Suppressor macrophage (primary cell): Measurements from ENCODE around the gene APCDD1L.

Experiments used
- DNase-seq, 4 experiments: peaks; one replicate each; pipeline ENCODE4 v3.0.0-alpha.2; 2020 to 2022

The APCDD1L gene

GRCh38 chr20:58544891-58545290 is 29.7 kb upstream of the APCDD1L start:
- no peak for DNase-seq

- DNase-seq = no peak
Measured at GRCh38 chr20:58544286-58544685, 29.1 kb upstream of the APCDD1L start.

DNA sequence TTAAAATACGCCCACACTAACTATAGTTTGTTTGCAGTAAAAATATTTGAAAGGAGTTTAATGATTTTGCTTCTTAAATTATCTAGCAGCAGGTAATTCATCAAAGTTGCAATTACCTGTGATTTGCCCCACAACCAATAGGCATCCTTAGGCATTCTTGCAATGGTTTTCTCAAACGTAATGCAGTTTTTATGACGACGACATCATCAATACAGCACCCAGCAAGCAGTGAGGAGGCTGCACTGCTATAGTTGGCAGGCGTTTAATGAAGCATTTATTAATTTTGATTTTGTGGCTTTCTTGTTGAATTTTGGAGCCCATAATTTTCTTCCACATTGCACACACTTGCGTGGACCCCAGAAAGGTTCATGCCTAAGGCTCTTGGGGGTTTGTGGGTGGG is 28.1 kb upstream of the APCDD1L start:
- DNase-seq = no peak

DNA sequence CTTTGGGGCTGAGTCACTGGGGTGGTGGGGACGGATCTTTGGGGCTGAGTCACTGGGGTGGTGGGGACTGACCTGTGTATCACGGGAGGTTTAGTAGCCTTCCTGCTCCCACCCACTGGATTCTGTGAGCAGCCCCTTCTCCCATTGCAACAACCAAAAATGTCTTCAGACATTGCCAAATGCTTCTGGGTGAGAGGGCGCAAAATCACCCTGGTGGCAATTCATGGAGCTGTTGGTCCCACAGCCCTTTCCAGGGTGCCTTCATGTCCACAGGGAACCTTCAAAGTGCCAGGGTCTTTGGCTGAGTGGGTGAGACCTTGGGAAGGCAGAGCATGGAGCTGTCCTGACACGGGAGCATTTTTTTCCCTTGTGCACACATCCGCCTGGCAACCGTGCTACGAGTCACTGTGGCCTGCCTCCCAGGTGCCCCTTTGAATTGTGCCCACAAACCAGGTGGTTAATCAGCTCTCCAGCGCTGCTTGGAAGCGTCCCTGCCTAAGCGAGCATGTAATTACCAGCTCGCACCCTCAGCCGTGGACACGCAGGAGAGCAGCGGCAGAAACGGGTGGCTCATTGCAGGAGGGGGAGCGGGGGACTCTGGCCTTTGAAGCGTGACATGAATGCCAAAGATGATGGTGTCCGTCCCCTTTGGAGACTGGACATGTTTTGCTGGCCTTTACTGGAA is 27.4 kb upstream of the APCDD1L start:
- DNase-seq = peak in 3 of 4 experiments; percentile 5 to 36 (median 16)

GRCh38 chr20:58542034-58542410 is 26.8 kb upstream of the APCDD1L start:
- peak in 3 of 4 experiments; percentile 7 to 19 (median 9) for DNase-seq

GRCh38 chr20:58538752-58539151 is 23.6 kb upstream of the APCDD1L start:
- DNase-seq = no peak

GRCh38 chr20:58537831-58538230 is 22.6 kb upstream of the APCDD1L start:
- DNase-seq = no peak

DNA sequence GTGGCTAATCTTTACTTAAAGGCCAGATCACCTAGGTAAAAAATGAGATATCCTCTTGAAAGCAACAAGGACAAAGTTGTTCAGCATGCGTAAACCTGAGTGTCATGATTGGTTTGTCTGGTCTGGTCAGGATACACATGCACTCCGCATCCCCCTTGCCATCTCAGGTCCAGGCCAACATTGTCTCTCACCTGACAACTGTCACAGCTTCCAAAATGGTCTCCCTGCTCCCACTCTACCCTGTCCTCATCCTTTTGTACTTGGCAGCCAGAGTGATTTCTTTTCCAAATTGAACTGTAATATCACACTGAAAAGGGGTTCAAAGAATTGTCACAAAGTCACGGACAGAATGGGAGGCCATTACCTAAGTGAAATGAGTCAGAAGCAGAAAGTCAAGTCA is 21.1 kb upstream of the APCDD1L start:
- no peak for DNase-seq

DNA sequence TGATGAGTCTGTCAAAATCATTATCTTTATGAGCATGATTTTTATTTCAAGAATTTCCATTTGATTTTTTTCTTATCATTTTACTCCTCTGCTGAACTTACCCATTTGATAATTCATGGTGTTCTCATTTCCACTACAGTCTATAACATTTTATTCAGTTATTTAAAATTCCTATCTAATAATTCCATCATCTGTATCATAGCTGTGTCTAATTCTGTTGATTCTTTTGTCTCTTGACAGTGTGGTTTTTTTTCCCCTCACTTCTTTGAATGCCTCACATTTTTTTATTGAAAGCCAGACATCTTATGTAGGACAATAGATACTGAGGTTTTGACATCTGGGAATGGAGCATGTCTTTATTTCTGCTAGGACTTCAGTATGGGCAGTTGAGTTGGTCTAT is 16.5 kb upstream of the APCDD1L start:
- no peak for DNase-seq

- DNase-seq = no peak
Measured at GRCh38 chr20:58531063-58531462, 15.9 kb upstream of the APCDD1L start.

DNA sequence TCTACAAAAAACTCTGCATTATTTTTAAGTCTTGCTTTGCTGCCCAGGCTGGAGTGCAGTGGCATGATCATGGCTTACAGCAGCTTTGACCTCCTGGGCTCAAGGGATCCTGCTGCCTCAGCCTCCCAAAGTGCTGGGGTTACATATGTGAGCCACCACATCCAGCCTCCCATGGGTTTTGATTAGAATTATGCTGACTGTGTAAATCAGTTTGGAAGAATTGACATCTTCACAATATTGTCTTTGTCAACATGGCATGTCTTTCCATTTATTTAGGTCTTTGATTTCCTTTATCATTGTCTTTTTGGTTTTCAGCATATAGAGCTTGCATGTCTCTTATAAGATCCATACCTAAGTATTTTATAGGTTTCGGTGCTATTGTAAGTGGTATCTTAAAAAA is 13.2 kb upstream of the APCDD1L start:
- DNase-seq = no peak

DNA sequence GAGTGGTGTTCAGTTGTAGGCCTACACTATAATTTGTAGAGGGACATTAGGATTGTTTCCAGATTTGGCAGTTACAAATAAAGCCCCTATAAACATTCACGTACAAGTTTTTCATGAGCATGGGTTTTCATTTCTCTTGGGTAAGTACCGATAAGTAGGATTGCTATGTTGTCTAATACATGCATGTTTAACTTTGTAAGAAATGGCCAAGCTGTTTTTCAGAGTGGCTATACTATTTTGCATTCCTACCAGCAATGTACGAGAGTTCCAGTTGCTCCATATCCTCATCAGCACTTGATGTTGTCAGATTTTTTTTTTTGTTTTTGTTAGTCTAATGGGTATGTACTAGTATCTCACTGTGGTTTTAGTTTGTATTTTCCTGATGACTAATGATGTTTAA is 11.2 kb upstream of the APCDD1L start:
- DNase-seq = no peak

DNA sequence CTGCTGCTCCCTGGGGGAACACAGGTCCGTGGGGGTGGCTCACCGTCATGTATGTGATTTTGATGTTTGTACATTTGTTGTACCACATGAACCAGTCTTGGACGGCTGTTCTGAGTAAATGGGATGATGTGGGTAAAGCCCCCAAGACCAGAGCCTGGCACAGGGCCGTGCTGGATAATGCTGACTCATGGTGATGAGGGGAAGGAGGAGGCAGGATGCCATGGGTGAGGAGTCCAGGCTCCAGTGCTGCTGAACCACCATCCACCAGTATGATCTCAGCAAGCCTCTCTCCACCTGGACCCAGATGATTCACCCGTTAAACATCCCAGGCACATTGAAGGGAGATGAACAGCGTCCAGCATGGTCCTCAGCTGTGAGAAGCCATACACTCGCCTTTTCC is 9.6 kb upstream of the APCDD1L start:
- DNase-seq = no peak

GRCh38 chr20:58523971-58524315 is 8.7 kb upstream of the APCDD1L start:
- no peak for DNase-seq

DNA sequence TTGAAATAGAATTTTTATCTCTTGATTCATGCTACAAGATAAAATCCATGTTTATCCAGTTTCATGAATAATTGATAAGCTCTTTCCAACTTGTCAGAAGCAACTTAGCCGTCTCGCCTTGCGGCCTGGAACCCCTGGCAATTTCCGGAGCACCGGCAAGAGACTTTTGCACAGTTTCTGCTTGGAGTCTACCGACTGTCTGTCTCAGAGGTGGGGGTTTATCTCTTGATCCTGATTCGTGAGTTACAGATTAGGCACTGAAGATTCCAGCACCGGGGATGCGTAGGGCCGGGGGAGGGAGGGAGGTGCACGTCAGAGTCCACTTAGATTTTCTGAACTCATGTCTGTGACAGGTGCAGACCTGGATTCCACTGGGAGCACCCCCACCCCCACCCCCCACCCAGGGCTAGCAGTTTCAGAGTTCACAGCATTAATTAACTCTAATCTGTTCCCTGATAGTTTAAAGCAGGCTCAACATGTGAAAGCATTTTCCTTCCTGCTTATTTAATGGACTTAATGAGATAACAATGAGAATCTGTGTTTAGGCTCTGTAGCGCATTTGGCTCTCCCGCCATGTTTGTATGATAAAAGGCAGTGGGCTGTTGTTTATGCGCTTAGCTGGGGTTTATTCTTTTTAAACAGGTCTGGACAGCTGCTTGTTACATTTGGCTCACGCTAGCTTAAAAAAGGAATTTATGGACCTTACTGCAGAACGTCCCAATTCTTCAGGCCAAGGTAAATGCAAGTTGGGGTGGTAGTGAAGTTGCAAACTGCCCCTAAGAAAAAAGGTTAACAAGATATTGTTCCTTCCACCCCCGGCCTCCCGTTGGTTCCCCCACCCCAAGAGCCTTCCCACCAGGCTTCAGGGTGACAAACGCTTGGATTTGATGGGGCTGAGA is 8.1 kb upstream of the APCDD1L start:
- no peak for DNase-seq

- DNase-seq = no peak
Measured at GRCh38 chr20:58522666-58523065, 7.5 kb upstream of the APCDD1L start.

DNA sequence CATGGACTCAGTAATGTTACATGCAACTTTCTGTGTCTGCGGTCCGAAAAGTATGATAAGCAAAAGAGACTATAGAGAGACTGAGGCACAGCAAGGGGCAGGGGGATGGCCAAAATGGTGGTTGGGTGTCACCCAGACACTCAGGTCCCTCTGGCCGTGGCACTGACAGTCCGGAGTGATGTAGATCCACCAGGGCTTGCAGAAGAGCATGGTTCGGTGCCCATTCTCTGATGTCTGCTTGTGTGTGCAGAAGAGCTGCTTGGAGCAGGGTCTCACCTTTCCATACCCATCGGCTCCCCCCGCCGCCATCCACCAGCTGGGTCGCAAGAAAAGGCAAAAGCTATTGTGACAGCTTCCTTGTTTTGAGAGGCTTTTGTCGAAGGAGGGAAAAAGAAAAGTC is 6.6 kb upstream of the APCDD1L start:
- no peak for DNase-seq

DNA sequence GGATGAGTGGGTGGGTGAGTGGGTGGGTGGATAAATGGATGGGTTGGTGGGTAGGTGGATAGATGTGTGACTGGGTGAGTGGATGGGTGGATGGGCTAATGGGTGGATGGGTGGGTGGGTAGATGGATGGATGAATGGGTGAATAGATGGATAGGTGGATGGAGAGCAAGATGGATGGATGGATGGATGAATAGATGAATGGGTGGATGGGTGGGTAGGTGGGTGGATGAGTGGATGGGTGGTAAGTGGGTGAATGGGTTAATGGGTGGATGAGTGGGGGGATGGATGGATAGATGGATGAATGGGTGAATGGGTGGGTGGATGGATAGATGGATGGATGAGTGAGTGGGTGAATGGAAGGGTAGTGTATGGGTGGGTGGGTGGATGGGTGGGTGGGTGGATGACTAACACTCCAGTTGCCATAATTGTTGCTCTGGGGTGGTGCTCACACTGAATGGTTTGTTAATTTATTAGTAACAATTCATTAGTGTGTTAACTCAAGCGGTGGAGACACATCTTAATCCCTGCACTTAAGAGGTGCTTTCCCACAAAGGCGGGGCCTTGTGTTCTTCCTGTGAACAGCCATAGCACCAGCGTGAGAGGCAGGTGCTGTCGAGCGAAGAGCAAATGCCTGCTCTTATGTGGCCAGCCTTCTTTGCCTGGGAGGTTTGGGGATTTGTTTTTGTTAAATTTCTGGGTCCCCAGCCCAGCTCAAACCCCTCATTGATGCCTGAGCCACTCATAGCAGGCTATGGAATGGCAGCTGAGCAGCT is 4.9 kb upstream of the APCDD1L start:
- no peak for DNase-seq

DNA sequence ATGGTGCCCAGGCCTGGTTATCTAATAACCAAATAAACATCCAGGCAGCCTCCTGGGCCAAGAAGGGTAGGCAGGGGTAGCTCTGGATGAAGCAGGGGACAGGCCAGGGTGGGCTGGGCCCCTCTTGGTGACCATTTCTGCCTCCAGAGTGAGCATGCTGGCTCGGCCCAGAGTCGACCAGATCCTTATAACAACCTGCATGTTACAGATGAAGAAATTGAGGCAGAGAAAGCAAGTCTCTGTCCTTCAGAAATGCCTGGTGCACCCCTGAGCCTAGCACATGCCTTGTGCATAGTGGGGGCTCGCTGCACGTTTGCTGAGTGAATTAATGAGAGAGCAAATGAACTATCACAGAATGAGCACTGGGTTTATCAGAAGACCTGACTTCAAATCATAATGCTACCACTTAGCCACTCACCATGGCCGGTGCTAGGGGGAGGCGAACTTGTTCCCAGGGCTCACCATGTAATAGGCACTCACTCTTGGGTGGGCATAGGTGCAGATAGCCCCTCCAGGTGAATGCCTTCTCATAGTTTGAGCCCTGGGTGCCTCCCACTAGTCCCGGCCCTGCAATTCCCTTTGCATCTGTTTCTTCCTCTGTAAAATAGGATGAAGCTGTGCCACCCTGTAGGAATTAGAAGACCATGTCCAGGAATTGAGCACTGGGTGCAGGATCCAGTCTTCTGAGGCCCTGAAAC is 3.8 kb upstream of the APCDD1L start:
- DNase-seq = no peak

GRCh38 chr20:58518387-58518786 is 3.2 kb upstream of the APCDD1L start:
- DNase-seq = no peak

DNA sequence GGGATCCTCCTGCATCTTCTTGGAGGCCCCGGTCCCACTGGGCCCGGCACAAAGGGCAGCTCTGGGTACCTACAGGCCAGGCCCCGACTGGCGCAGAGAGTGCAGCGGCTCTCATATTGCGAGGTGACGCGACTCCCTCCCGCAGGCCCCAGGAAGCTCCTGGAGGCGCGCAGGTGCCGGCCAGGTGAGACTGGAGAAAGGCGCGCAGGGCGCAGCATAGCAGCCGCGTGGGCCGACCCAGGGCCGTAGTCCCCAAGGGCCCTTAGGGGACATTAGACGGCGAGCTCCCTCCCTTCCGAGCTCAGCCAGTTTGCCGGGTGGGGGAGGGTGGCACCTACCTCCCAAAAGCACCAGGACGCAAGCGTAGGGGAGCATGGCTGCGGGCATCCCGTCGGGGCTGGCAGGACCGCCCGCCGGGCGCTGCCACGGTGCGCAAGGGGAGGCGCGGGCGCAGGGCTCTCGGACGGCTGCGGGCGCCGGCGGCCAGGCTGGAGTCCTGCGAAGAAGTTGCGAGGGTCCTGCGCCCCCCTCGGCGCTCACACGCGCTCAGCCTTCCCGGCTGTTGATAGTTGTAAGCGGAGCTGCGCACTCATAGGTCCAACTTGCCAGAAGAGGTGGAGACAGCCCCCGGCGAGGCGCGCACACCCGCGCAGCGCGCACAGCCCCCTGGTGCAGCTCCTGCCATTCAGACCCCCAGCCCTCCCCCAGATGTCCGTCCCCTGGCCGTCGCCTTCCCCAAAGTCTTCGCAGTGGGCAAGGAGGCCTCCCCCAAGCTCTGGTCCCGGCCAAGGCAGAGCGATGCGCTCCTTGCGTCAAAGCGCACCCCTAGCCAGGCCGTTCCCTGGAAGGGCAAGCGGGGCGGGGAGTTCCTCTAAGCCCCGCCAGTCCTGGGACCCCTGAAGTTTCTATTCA is 622 bp downstream of the APCDD1L start:
- no peak for DNase-seq
